NCI-H446 treated with DMSO at 0.1 percent for 48 hours (cell line): ENCODE data around the gene SP2.

Experiments used
- DNase-seq: peaks from one replicate; lab custom pipeline; 2025; lab: John Stamatoyannopoulos, UW

SP2 gene

DNA sequence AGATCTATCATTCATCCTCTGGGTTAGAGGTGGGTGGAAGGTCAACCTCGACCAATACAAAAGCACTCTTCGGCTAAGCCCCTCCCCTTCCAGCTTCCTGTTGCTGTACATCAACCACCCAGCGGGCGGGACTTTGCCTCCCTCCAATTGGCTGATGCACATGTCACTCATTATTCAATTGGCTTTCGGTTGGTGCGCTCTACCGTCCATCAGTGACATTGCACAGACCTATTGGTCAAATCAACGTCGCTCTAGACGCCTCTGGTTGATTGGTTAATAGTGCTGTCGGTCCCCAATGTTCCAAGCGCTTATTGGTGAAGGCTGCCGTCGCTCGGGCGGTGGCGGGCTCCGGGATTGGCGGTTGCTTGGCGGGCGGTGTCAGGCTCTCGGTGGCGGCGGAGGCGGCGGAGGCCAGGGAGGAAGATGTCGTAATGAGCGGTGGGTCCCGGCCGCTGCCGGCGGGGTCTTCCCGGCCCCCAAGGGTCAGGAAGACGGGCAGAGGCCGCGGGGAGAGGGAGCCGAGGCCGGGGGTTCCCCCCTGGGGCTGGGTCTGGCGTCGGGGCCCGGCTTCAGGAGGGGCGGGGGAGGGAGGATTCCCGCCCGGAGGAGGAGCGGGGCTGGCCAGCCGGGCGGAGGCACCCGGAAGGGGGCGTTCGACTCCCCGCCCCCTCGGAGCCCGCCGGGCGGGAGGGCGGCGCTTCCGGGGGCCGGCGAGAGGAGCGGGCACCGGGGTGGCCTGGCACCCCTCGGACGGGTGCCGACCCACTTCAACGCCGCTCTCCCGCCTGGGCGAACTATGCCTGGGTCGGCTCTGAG lies at the start of gene SP2:
SP2 (plus strand) TSS at position 381 of the 816 bp plus-strand sequence; CDS start at position 432, 51 bp downstream.
- peak; percentile 99 for DNase-seq

DNA sequence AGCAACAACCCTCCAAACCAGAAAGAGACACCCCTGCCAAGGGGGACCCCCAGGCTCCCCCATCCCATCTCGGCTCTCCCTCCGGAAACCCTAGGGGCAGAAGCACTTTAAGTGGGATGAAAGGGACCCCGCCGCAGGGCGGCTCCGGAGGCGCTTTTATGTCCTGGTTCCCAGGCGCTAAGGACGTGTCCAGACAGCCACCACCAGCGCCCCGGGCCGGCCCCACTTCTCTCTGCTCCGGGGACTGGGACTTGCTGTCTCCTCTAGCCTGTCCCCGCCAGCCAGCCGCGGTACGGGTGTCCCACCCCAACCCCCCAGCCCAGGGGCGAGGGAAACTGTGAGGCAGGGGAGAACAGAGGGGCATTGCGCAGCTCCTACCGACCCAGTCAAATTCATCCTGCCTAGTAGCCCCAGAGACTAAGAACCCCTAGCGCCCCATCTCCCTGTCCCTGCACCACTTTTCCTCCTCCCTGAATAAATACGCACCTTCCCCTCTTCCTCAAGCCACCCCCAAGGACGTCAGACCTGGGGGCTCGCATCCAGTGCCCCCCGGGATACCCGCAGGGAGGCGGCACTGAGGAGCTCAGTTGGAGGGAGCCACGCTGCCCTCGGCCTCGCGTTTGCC lies 49.2 kb upstream of the SP2 start:
- DNase-seq: no peak

DNA sequence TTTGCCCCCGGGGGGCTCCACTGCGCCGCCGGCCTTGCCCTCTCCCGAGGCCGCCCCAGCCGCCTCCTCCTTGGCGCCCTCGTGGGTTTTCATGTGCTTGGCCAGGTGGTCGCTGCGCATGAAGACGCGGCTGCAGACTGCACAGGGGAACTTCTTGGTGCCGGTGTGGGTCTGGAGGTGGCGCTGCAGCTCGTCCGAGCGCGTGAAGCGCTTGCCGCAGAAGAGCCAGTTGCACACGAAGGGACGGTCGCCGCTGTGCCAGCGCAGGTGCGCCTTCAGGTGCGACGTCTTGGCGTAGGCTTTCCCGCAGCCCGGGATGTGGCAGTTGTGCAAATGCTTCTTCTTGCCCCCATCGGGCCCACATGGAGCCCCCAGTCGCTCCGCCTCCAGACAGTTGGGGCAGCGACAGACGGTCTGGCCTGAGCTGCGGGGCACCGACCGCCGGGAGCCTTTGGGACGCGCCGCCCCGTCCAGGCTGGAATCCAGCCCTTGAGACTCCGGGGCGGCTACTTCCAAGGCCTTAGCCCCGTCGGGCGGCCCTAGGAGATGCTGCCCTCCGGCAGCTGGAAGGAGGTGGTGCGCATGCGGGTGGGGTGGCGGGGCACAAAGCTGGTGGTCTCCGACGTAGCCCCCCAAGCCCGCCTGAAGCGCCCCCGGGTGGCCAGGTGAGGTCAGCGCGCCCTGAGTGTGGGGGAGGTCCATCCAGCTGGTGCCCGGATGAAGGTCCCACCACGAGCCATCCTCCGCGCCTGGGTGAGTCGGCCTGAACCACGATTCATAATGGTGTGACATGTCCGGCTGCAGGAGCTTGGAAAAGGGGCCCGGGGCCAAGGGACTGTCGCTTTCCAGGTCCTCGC lies 48.5 kb upstream of the SP2 start:
- no peak for DNase-seq

DNA sequence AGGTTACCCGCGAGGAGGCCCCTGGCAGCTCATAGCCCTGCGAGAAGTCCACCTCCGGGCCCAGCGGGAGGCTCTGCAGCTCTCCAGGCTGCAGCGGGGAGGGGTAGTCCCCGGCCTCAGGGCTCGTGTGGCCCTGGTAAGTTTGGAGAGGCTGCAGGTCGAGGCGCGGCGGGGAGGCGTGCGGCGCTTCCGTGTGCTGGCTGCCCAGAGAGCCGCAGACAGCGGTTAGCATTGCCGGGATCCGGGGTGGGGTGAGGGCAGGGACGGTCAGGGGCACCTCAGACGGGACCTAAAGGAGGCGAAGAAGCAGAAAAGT lies 47.9 kb upstream of the SP2 start:
- no peak for DNase-seq

DNA sequence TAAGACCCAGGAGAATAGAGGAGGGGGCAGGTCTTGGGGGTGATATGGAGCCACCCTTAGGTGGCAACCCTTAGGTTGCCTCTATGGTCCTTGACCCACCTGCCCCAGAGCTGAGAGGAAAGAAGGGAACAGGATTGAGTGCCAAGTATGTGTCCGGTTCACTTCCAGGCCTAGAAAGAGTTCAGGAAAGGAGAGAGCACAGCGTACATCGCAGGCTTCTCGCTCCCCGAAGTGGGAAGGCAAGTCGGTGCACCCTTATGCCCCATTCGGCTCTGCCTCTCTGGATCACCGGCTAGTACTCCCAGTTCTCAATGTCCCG lies 45.7 kb upstream of the SP2 start:
- DNase-seq: no peak

DNA sequence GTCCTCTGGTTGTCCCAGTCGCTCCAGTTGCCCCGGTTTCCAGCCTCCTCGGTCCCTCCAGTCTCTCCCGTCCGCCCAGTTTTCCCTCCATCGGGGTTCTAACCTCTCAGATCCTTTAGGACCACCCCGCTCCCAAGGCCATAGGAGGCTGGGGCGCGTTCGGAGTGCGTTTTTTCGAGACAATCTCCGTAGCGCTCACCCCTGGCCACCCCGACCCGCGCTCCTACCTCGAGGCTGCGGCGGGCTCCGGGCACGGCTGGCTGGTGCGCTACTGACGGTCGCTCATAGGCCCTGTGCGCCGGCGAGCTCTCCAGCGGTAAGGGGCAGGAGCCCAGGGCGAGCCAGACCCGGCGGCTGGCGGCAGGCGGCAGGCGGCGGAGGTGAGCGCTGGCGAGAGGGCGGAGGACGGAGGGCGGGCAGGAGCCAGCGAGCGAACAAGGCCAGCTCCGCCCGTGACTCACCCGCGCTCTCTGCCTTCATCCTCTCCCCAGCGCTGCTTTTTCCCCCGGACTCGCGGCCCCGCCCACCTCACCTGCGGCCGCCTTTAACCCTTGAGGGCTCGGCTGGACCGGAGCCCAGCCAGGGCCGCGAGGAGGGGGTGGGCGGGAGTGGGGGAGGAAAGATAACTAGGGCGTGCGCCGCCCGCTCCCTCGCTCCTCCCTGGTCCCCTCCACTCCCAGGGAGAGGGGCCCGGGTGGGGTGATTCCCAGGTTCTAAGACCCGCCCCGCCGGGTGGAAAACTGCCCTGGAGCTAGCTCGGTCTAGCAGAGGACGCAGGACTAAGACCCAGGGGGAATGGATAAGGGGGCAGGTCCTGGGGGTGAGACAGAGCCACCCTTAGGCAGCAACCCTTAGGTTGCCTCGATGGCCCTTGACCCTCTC lies 45.1 kb upstream of the SP2 start, which contains the start of gene SP6:
SP6 (minus strand) TSS at position 472 of the 882 bp plus-strand sequence. CDS start 2,734 bp downstream, outside the sequence.
- DNase-seq: no peak

DNA sequence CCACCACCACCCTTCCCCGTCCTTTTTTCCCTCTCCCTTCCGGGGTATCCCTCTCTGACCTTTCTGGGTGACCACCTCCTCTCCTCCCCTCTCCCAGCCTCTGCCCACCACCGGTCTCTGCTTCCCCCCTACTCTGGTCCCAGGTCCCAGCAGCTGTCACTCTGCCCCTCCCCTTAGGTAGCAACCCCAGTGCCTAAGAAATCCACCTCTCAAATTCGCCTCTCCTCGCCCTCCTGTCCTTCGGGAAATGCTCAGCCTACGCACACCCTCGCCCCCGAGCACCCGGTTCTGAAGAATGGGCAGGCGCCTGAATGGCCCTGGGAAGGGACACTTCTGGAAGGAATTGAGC lies 44.3 kb upstream of the SP2 start:
- DNase-seq: no peak

DNA sequence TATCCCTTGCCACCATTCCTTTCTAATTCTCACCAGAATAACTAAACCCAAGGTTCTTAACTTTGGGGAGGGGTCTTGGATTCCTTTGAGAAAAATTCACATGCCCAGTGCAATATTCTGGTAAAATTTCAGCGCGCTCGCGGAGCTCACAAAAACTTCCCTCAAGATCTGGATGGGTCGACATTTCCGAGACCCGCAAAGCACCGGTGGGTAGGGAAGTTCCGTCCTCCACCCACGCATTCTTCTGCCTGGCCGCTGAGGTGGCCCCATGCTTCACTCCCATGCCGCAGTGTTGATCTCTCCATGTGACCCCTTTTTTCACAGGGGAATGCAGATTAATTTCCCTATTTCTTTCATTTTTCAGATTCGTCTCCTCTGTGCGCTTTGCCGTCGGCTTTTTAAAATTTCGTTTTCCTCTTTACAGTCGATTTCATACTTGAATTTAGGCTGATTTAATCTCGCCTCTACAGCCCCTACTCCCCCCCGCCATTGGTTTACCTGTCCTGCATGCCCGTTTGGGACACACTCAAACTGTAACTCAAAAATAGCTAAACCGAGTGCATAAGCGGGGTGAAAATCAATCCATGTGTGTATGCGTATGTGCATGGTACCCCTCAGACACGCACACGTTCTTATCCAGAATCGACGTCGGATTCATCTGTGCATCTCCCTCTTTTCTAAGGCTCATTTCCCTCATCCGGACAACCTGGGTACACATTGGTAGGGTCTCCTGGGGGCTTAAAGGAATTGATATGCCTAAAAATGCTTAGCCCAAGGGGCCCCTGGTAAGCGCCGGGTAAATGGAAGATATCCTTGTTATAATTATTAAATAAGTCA lies 43.7 kb upstream of the SP2 start:
- no peak for DNase-seq

DNA sequence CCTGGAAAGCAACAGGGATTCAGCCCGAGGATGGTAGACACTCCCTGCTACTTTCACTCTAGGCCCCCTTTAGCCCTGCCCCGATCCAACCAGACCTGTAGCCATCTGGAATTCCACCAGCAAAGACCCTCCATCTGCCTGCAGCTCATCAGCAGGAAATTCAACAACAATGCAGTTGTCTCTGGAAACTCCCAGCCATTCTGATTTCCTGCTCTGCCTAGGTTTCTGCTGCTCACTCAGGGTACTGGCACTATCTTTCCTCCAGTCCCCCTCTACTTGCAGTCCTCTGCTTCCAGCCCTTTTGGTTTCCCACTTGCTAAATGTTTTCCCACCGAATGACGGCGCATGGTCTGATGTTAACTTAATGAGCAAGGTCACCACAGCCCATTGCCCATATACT lies 42.4 kb upstream of the SP2 start:
- no peak for DNase-seq

DNA sequence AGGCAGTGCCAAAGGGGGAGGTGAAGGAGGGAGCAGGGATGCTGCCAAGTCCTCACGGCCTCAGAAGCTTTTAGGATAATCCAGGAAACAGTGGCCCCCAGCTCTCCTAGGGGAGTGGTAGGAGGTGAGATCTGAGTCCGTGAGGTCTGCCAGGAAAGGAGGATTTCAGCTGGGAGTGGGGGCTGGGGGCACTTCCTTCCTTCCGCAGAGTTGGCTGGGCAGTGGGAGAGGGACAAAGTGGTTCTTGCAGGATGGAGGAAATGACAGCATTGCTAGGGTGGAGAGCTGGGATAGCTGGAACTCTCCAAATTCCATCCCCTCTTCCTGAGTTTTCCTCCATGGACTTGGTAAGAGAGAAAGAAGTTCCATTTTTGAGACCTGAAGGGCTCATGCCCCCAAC lies 40.3 kb upstream of the SP2 start:
- no peak for DNase-seq

DNA sequence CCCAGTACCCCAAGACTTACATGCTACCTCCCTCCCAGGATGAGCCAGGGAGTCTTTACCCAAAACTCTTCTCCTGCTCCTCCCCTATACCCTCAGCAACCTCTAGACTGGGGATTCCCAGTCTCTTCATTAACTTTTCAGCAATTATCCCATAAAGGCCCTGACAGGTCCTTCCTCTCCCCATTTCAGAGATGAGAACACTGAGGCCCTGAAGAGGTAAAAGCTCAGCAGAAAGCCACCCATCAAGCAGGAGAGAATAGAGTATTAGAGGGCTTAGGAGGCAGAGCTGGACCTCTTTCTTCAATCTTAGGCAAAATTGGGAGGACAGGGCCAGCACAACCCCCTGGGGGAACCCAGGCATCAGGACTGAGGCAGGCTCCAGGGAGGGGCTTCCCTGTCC lies 39.2 kb upstream of the SP2 start:
- DNase-seq: no peak

DNA sequence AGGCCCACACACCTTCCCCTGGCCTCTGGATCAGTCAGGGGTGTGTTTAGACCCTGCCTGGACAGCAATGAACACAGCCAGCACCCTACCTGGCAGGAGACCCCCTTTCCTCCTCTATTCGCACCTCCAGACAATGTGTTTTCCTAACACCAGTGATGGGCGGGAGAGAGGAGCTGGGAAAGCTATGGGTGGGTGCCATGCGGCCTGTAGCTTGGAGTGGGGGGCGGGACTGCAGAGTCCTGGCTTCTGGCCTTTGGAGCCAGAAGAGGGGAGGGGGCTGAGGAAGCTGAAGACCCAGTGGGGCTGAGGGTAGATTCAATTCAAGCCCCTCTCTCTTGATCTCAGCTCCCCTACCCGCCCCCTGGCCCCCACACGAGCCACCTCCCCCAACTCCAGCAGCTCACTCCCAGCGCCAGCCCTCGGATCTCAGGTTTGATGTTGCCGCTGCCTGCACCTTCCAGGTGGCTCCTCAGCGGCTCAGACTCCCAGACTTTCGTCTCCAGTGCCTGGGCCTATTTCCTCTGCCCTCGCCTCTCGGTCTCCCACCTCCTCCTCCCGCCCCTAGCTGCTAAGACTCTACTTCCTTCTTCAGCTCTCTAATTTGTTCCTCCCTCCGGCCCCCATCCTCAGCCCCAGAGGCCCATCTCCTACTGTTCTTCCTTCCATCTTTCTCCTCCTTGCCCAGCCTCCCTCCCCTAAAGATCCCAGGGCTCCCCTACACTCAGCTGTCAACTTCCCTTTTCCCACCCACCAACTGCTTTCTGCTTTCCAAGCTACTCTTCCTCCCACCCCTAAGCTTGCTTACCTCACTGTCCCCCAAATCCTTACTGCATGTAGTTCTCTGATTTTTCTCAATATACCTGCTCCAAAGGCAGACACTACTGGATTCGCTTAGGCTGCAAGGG lies 38.2 kb upstream of the SP2 start:
- DNase-seq: no peak

DNA sequence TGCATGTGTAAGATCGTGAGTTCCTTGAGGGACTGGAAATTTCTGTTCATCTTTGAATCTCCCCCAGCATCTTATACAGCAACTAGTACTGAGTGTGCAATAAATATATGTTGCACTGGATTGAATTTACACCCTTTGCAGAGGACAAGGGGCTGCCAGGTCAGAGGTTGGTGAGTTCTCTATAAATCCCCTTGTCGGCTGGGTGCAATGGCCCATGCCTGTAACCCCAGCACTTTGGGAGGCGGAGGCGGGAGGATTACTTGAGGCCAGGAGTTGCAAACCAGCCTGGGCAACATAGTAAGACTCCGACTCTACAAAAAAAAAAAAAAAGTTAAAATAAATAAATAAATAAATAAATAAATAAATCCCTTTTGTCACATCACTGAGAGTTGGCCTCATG lies 35.6 kb upstream of the SP2 start:
- DNase-seq: no peak

DNA sequence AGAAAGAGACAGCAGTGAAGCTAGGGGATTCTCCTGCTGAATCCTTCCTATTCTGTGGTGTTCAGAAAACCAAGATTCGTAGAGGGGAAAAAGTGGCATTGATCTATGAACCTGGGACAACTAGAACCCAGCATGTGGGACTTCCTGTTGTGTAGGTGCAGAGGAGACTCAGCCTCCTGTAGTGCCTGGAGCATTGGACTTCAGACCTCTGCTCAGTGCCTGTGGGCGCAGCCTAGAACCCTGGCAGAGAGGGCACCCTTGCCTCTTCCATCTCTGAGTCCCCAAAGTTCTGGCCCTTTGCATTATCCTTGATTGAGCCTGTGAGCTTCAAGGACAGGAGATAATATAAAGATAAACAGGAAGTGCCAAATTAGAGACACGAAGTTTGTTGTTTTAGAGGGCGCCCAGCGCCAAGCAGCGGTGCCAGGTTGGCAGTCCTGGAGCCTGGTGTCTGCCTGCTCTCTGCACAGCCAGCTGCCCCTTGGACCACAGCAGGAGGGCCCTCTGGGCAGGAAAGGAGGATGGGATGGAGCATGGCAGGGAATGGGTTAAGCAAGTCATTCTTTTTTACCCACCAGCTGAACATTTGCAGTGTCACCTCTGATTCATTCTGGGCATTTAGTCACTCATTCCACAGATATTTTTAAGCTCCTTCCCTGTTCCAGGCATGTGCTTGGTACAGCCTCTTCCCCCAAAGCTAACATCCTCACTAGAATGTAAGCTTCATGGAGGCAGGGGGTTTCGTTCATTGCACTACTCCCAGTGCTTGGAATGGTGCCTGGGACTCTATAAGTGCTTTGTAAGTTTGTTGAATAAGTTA lies 33.2 kb upstream of the SP2 start:
- DNase-seq: no peak

DNA sequence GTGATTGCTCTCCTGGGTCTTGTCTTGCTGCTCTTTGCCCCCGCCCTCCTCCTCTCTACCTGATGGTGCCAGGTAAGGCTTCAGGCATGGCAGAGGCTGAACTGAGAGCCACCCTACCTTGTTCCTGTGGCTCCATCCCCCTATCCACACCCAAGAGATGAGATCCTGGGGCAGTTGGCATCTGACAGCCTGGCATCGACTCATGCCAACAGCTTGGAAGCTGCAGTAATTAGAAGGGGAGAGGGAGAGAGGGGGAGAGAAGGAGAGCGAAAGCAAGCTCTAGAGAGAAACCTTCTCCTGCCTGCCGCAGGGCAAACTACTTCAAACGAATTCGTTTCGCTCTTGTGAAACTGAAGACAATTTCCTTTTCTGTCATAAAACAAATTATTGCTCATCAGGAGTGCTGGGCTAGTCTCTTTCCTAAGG lies 31.2 kb upstream of the SP2 start:
- DNase-seq: no peak

DNA sequence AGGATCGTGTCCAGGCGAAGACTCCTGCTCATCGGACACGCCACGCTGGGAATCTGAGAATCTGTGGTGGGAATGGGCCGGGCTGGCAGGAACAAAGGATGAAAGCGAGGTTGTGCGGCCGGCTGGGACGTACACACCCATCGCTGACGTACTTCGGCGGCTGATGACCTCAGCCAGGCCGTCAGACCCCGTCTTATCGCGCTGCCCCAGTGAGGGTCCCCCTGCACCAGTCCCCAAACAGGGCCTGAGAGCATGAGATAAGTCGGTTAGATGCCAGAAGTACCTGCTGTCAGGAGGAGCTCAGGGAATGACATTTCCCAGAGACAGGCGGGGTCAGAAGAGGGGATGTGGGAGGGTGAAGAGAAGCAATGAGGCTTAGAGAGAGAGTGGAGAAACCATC lies 29.1 kb upstream of the SP2 start:
- no peak for DNase-seq

DNA sequence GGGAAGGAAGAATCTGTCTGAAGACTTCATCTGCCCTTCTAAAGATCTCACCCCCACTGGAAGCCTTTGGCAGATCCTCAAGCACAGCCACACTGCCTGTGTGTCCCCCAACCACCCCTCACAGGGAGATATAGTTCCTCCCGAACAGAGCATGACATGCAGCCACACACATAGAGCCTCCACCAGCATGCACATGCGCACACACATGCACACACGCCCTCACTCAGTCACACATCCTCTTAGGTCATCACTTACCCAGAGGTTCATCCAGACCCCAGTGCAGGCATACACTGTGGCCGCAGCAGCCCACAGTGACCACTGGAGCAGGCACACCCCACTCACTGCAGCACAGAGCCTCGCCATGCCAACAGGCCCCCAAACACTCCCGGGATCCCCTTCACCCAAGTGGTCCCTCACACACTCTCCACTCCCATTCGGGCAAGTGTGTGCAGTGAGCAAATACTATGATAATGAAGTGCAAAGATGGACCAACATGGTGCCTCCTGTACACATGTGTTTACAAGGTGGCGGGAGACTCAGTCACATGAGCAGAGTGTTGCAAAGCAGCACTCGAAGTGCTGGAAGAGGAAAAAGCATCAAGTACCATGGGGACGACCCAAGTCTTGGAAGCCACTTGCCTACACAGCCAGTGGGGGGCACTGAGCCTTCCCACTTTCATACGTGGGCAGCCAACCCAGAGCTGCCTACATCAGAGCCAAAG lies 28.1 kb upstream of the SP2 start:
- no peak for DNase-seq

DNA sequence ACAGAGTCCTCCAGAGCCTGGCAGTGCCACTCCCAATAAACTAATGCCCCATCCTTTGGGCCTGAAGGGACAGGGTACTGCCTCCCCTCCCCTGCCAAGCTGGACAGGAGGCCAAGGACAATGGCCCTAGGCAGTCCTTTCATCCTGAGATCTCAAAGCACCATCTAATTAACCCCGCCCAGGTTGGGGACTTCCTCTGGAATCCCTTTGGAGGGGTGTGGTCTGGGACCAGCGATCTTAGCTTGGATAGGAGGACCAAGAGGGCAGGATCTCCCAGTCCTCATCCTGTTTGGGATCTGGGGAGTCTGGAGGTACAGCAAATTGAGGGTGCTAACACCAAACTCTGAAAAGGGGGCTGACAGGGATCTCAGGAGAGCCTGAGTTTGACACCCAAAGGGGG lies 26.9 kb upstream of the SP2 start:
- DNase-seq: no peak

DNA sequence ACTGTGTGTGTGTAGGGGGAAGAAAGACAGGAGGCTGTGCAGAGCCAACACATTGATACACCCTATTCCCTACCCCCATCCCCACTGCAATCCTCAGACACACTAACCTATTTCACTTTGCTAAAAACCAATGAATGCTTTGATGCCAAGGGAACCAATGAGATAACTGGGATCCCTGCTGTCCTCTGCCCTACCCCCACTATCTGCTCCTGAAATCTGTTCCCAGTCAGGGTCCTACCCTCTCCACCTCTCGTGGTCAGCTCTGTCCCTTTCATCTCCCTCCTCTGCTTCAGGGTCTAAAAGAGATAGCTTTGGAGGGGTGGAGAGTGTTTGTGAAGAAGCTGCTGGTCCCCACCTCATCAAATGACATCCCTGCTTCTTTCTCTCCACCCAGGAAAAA lies 26.0 kb upstream of the SP2 start:
- DNase-seq: no peak
